ENCODE data around the gene RHBDD3.
"Not testable (repeated sequence)": the region's sequence is repeated elsewhere in the genome, so short reads cannot be mapped to it uniquely, and the experiment has no call there.

The RHBDD3 gene

DNA sequence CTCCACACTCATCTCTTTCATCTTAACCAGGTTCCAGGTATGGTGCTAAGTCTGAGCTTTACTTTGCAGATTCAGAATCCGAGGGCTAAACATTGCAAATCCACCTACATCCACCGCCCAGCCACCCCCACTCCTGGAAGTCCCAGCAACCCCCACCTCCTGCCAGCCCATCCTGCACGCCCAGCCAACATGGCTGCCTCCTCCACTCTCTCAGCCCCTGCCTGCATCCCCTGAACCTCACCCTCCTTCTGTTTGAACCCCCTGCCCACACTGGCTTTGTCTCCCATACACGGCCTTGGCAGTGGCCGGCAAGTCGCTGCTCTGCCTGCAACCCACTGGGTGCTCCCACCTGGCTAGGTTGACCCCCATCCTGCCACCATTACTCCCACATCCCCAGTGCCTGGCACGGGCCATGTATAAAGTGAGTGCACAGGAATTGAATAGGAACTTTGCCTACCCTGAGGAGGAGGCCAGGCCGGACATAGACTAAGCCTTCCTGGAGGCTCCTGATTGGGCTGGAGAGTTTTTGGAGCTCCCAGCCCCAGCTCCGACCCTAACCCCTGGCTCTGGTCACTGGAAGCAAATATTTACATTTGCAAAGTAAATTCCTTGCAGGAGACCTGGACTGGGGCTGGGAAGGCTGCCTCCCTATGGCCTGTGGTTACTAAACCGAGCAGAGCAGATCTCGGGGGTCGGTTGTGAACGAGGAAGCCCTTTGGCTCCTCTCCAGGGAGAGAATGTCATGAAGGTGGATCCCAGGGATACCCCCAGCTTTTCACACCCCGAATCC lies 47.7 kb downstream of the RHBDD3 start:
- no peak for DNase-seq (ENCODE audit: low read depth, low spot score)
- no peak overlapping the region for H3K27ac ChIP-seq

DNA sequence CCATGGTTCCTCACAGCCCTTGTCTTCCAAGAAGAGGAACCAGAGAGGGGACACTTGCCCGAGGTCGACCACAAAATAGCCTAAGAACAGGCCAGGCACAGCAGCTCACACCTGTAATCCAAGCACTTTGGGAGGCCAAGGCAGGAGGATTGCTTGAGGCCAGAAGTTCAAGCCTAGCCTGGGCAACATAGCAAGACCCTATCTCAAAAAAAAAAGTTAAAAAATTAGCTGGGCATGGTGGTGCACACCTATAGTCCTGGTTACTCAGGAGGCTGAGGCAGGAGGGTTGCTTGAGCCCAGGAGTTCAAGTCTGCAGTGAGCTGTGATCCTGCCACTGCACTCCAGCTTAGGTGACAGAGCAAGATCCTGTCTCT lies 48.4 kb downstream of the RHBDD3 start:
- not testable (repeated sequence) for DNase-seq (ENCODE audit: low read depth, low spot score)

DNA sequence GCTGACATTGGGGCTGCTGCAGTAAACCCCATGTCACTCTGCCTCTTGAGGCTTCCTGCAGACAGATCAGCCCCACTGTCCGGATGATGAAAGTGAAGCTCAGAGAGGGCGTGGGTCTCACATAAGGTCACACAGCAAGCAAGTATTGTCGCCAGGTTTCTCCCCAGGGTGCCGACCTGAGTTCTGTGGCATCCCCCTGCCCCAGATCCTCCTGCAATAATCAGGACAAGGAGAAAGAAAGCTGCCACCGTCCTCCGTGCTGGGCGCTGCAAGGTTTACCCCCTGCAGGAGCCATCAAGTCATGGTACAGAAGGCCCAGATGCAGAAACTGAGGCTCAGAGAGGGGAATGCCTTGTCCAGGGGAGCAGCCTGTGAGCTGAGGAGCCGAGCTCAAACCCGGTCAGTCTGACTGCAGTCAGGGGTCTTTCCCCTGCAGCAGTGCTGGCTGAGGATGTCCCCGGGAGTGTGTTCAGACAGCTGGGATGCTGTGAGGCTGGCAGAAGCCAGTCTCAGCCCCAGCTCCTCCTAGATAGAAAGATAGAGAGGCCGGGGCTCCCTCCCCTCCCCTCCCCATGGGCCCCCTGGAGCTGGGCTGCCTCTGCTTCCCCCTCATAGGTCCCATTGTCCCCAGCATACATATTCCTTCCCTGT lies 48.9 kb downstream of the RHBDD3 start:
- no peak overlapping the region for H3K27ac ChIP-seq
- DNase-seq (ENCODE audit: low read depth, low spot score), result no peak

More for the DNA sequence above, 48.4 kb downstream of the RHBDD3 start:
- not testable (repeated sequence) for H3K27ac ChIP-seq

DNA sequence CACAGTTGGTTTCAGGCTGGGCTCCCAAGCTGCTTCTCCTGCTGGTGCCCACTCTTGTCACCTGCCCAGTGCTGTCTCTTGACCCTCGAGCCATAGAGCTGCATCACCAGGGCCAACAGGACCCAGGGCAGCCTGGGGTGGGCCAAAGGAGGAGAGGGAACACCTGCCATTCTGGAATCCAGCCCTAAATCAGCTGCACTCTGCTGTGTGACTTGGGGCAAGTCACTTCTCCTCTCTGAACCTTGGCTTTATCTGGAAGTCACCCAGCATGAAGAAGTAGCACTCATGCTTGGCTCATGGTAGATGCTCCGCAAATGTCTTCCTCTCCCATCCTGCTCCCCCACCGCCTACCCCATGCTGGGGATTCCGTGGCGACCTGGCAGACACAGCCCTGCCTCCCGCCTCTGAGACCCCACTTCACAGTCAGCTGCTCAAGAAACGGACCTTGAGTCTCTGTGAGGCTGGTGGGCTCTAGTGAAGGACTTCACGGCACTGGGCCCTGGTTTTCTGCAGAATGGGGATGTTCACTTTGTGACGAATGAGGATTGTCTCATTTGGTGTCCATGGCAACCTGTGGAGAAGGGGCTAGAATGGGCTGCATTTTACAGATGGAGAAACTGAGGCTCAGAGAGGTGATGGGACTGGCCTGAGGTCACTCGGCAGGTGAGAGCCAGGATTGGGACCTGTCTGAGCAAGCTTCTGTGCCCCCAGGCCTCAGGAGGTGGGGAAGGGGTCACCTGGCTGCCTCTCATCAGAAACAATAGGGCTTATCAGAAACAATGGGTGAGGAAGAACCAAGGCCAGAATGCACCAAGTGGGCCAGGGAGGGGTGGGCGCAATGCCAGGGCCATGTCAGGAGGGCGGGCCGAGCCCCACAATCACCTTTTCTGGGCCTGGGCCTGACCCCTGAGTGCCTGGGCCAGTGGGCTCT lies 49.7 kb downstream of the RHBDD3 start:
- no peak for DNase-seq (ENCODE audit: low read depth, low spot score)
- H3K27ac ChIP-seq, result no peak overlapping the region

DNA sequence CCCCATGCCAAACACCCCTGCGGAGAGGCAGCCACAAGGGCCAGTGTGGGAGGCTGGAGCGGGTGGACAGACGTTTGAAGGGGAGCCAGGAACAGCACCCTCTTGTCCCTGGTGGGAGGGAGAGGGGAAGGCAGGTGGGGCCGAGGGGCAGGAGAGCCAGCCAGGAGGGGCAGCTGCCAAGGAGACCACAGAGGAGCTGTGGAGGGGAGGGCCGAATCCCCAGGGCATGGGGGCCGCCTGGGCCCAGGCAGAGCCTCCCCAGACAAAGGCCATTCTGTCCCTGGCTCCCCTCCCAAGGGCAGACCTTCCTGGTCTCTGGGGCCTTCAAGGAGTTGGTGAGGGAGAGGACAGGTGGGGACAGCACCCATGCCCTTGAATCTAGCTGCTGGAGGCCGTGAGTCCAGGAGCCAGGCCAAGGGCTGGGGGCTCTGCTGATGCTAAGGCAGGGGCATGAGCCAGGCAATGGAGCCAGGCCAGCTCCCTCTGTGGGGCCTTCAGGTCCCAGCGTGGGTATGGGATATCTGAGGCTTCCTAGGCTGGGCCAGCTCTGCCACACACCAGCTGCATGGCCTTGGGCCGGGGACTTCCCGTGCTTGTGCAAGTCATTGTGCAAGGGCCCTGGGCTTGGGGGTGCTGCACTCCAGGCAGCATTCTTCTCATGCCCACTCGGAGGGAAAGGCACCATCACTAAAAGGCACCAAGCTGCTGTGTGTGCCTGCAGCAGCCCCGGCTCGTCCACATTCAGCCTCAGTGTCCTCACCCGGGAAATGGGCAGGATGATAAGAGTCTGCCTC lies 50.7 kb downstream of the RHBDD3 start:
- no peak overlapping the region for H3K27ac ChIP-seq
- DNase-seq (ENCODE audit: low read depth, low spot score), result no peak

DNA sequence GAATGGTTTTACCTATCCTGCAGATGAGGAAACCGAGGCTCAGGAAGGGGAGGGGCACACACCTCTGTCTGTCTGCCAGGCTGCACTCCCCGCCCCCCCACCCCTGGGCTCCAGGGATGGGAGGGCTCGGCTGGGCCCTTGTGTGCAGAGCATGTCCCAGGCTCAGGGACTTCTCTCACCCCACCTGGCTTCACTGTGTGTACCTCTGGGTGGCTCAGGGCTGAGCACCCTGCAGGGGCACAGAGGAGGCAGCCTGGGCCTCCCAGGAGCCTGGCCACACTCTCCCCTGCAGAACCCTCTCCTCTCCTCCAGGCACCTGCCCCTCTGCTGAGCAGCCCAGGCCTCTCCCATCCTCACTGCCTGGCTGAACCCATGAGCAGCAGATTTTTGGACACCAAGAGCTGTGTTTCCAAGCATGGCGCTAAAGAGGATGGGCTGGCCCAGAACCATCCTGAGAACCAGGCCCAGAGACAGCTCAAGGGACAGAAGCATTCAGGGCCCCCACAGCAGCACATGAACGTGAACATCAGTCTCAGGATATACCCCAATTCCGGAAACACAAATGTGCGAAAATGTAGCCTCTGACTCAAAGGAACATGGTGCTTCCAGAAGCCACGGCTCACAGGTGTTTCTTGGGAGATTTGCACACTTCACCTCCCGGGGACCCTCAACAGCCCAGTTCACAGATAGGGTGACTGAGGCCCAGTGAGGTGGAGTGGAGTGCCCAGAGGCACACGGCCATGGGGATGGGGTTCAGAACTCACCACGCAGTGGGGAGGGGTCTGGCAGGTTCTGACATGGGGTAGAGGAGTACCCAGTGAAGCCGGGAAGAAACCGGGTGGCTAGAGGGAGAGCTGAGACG lies 51.5 kb downstream of the RHBDD3 start:
- DNase-seq (ENCODE audit: low read depth, low spot score), result no peak
- H3K27ac ChIP-seq, result no peak overlapping the region

DNA sequence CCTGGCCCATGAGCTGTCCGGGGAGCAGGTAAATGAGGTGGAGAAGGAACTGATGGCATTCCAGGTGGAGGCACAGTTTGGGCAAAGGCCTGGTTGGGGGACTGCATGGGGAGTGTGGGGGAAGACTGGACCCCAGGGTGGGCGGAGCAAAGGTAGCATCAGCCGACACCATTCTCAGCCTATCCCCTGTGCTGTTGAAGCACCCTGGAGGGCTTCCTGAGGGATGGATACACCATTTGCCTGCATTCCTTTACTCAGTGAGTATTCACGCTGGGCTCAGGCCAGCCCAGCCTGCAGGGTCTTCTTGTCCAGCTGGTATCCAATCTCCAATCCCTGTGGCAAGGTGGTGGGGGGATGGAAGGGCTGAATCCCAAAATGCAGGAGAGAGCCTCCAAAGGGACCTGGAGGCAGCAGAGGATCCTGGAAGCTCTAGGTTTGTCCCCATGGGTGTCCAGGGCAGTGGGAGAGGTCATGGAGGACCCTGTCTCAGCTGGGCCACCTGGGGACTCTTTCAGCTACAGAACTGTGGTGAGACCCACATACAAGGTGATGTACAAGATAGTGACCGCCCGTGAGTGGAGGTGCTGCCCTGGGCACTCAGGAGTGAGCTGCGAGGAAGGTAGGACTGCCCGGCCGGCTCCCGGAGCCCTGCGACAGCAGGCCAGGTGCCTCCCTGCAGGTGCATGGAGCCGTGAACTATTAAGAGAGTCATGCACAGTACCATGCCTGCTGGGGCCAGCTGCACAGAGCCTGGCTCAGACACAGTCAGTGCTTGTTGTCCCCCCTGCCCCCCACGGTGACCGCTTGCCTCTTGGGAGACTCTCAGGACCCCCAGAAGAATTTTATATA lies 52.5 kb downstream of the RHBDD3 start:
- H3K27ac ChIP-seq, result no peak overlapping the region
- DNase-seq (ENCODE audit: low read depth, low spot score), result no peak

DNA sequence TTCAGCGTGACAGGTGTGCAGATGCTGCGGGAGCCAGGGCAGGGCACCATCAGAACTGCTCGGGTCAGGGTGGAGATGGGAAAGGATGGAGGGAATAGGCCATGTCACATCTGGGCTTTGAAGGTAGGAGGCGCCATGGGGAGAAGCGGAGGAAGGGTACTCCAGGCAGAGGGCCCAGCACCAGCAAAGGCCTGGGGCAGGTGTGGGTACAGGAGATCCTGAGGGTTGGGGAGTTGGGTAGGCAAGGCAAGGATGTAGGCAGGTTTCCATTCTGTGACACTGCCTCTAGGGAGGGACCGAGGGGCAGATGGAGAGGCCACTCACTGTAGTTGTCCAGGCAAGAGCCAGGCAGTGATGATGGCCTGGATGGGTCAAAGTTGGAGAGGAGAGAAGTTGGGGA lies 53.5 kb downstream of the RHBDD3 start:
- no peak for DNase-seq (ENCODE audit: low read depth, low spot score)
- H3K27ac ChIP-seq, result no peak overlapping the region

DNA sequence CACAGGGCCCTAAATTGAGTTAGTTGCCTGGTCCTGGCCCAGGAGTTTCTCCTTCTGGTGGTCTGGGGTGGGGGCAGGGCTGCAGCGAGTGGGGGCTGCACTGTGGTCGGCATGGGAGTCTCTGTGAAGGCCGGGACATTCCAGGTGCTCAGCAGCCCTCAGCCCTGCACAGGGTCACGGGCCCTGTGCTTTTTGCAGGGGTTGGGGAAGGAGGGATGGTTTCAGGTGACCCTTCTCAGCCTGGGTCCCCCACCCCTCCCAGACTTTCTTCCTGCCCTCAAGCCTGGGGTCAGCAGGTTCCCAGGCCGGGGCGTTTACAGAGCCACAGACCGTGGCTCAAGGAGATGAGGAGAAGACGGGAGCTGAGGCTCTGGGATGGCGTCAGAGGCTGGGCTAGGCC lies 54.3 kb downstream of the RHBDD3 start:
- DNase-seq (ENCODE audit: low read depth, low spot score), result no peak
- H3K27ac ChIP-seq, result no peak overlapping the region

DNA sequence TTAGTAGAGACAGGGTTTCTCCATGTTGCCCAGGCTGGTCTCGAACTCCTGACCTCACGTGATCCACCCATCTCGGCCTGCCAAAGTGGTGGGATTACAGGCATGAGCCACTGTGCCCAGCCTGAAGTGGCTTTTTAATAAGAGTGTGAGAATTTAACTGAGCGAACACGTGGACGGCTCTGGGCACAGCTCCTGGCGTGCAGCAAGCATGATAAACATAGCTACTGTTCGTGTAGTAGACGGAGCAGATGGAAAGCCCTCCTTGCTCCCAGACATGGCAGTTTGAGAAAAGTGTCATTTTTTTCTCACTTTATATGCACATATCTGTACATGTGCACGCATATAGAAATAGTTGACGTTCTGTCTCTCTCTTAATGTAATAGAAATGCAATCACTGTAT lies 55.0 kb downstream of the RHBDD3 start:
- no peak overlapping the region for H3K27ac ChIP-seq
- no peak for DNase-seq (ENCODE audit: low read depth, low spot score)

DNA sequence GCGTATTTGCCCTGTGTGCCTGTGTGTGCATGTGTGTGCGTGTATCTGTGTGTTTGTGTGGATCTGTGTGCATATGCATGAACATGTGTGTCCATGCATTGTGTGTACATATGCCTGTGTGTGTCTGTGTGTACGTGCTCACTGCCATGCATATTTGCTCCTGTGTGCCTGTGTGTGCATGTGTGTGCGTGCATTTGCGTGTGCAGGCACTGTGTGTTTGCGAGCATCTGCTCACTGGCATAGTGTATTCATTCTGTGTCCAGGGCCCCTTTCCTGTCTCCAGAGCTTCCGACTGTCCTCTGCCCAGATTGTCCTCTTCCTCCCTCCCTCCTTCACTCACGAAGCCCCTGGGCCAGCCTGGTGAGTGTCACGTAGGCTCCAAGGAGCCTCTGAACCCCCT lies 56.3 kb downstream of the RHBDD3 start:
- no peak overlapping the region for H3K27ac ChIP-seq
- no peak for DNase-seq (ENCODE audit: low read depth, low spot score)

DNA sequence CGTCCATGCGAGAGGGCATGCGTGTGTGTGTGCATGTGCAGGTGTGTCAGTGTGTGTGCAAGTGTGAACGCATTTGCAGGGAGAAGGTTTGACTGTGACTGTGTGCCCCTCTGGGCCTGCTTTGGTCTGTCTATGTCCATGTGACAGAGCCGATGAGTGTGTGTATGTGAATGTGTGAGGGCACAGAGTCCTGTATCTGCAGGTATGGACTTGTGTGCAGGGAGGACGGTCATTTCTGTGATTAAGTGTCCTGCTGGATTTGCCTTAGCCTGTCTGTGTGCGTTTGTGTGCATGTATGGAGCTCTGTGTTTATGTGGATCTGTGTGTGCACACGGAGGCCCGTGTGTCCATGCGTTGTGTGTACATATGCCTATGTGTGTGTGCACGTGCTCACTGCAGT lies 56.7 kb downstream of the RHBDD3 start:
- peak; percentile 40 for DNase-seq (ENCODE audit: low read depth, low spot score)
- H3K27ac ChIP-seq, result no peak overlapping the region

All from epithelial cell of prostate (primary cell).